ENCODE results near the gene ZRANB3. TPM values are rescaled to one million over a fixed set of nuclear protein-coding genes. Genes with fewer than 3 reads are reported as not detected.

The ZRANB3 gene
- total RNA-seq, 1 donor from 2014 or later: 7.0 TPM

DNA sequence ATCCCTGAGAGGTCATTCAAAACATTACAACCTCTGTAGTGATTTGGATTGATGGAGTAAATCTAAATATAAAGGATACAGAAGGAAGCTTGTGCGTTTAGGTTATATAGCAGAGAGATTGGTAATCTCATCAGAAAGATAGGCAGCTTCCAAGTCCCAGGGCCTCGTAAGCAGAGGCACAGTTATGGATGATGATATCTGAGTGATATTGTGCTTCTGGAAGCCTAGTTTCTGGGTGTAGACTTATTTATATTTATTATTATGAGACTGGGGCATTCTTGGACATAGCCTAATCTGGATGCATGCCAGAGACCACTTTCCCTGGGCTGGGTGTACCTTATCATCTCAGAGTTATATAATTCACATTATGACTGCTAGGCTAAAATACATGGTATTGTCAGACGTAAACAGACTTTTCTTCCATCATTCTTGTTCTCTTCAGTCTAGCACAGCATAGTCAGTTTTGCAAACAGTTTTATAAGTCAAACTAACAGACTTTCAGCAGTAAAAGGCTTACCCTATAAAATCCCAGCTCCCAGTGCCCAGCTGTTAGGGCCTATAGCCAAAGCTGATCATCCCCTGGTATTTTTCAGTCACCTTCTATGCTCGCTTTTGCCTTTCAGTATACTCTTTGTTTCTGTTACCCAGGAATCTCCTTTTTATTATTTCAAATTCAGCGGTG, 431.1 kb downstream of the ZRANB3 start:
- Mint-ChIP-seq H3K4me1 (ENCODE audit: low read depth) (peaks cover 20% of the 10 kb centered on the region), H3K27ac (ENCODE audit: unreplicated experiment) (peak overlapping the region; percentile 8), H3K4me3 (ENCODE audit: unreplicated experiment) (no peak overlapping the region), H3K27me3 (ENCODE audit: low read depth) (no peaks in the 10 kb centered on the region), H3K36me3 (ENCODE audit: low read depth) (peaks cover 4% of the 10 kb centered on the region), H3K9me3 (ENCODE audit: low read depth) (no peaks in the 10 kb centered on the region)
- DNase-seq (ENCODE audit: low spot score): no peak
- TF ChIP-seq, protein P1, sequence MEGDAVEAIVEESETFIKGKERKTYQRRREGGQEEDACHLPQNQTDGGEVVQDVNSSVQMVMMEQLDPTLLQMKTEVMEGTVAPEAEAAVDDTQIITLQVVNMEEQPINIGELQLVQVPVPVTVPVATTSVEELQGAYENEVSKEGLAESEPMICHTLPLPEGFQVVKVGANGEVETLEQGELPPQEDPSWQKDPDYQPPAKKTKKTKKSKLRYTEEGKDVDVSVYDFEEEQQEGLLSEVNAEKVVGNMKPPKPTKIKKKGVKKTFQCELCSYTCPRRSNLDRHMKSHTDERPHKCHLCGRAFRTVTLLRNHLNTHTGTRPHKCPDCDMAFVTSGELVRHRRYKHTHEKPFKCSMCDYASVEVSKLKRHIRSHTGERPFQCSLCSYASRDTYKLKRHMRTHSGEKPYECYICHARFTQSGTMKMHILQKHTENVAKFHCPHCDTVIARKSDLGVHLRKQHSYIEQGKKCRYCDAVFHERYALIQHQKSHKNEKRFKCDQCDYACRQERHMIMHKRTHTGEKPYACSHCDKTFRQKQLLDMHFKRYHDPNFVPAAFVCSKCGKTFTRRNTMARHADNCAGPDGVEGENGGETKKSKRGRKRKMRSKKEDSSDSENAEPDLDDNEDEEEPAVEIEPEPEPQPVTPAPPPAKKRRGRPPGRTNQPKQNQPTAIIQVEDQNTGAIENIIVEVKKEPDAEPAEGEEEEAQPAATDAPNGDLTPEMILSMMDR (IDR thresholded peaks at IDR 0.05): no peak

DNA sequence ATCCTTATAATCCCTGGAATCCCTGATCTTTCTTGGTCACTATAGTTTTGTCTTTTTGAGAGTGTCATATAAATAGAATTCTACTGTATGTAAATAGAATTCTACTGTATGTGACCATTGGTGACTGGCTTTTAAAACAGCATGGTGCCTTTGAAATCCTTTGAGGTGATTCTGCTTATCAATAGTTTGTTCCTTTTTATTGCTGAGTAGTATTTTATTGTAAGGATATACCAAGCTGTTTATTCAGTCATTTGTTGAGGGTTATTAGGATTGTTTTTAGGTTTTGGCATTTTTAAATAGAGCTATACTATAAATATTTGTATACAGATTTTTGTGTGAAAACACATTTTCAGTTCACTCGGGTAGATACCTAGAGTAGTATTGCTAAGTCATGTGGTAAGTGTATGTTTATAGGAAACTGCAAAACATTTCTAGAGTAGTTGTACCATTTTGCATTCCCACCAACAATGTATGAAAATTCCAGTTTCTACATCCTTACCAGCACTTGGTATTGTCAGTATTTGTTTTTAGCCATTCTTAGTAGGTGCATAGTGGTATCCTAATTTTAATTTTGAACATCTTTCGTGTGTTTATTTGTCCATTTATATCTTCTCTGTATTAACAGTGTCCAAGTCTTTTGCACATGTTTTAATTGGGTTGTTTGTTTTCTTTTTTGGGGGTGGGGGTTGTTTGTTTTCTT, 433.3 kb downstream of the ZRANB3 start:
- H3K4me1 Mint-ChIP-seq (ENCODE audit: low read depth): peaks cover 36% of the 10 kb centered on the region
- peaks cover 6% of the 10 kb centered on the region for H3K36me3 Mint-ChIP-seq (ENCODE audit: low read depth)
- H3K4me3 Mint-ChIP-seq (ENCODE audit: unreplicated experiment): no peak overlapping the region
- H3K27me3 Mint-ChIP-seq (ENCODE audit: low read depth): no peaks in the 10 kb centered on the region
- TF ChIP-seq, protein P1 (IDR thresholded peaks at IDR 0.05): no peak
- DNase-seq (ENCODE audit: low spot score): no peak
- no peaks in the 10 kb centered on the region for H3K9me3 Mint-ChIP-seq (ENCODE audit: low read depth)
- H3K27ac Mint-ChIP-seq (ENCODE audit: unreplicated experiment): peak overlapping the region; percentile 39

DNA sequence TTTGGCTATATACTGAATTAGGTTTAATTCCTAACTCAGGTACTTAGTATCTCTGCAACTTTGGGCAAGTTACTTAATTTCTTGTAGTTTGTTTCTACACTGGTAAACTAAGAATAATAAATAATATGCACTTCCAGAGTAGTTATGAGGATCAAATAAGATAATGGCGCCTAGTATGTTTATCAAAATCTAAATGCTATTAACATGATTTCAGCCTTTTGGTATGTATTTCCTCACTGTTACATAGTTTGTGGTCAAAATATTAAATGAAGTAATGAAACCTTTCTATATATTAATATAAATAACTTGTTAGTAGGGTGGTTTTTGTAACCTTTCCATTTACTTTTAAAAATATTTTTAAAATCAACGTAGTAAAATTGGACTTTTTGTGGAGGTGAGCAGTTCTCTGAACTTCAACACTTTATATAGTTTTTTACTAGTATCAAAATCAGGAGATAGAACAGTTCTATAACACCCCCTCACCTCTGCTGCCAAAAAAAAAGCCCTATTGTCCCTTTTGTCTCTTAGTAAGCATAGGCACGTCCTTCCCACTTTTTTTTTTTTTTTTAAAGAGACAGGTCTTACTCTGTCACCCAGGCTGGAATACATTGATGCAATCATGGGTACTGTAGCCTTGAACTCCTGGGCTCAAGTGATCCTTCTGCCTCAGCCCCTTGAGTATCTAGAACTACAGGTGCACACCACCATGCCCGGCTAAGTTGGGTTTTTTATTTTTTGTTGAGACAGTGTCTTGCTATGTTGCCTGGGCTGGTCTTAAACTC, 434.2 kb downstream of the ZRANB3 start:
- Mint-ChIP-seq H3K27me3 (ENCODE audit: low read depth) (no peaks in the 10 kb centered on the region), H3K4me3 (ENCODE audit: unreplicated experiment) (no peak overlapping the region), H3K4me1 (ENCODE audit: low read depth) (peaks cover 41% of the 10 kb centered on the region), H3K9me3 (ENCODE audit: low read depth) (no peaks in the 10 kb centered on the region), H3K27ac (ENCODE audit: unreplicated experiment) (peak overlapping the region; percentile 39), H3K36me3 (ENCODE audit: low read depth) (peaks cover 6% of the 10 kb centered on the region)
- TF ChIP-seq, protein P1 (IDR thresholded peaks at IDR 0.05): no peak
- no peak for DNase-seq (ENCODE audit: low spot score)

DNA sequence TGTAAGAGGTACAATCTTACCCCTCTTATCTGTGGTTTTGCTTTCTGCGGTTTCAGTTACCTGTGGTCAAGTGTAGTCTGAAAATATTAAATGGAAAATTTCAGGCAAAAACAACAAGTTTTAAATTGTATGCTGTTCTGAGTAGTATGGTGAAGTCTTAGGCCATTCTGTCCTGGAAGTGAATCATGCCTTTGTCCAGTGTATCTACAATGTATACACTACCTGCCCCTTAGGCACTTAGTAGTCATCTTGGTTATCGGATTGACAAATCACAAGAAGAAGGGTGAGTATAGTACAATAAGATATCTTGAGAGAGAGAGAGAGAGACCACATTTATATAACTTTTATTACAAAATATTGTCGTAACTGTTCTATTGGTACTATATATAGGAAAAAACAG, 435.4 kb downstream of the ZRANB3 start:
- H3K27ac Mint-ChIP-seq (ENCODE audit: unreplicated experiment): no peak overlapping the region
- no peak for DNase-seq (ENCODE audit: low spot score)
- no peaks in the 10 kb centered on the region for H3K27me3 Mint-ChIP-seq (ENCODE audit: low read depth)
- peaks cover 43% of the 10 kb centered on the region for H3K4me1 Mint-ChIP-seq (ENCODE audit: low read depth)
- TF ChIP-seq, protein P1 (IDR thresholded peaks at IDR 0.05): no peak
- peaks cover 7% of the 10 kb centered on the region for H3K36me3 Mint-ChIP-seq (ENCODE audit: low read depth)
- H3K4me3 Mint-ChIP-seq (ENCODE audit: unreplicated experiment): no peak overlapping the region
- no peaks in the 10 kb centered on the region for H3K9me3 Mint-ChIP-seq (ENCODE audit: low read depth)

DNA sequence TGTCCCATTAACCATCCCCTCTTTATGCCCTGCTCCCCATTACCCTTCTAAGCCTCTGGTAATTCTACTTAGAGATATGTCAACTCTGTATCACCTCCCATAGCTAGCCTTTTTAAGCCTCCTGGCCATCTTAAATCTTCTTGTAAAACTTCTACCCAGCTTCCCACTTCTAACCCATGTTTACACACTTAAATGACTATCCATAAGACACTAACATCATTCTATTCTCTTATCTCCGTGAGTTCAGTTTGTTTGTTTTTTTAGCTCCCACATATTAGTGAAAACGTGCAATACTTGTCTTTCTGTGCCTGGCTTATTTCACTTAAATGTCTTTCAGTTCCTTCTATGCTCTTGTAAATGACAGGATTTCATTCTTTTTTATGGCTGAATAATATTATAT, 436.5 kb downstream of the ZRANB3 start:
- DNase-seq (ENCODE audit: low spot score): no peak
- no peaks in the 10 kb centered on the region for H3K27me3 Mint-ChIP-seq (ENCODE audit: low read depth)
- TF ChIP-seq, protein P1 (IDR thresholded peaks at IDR 0.05): no peak
- H3K9me3 Mint-ChIP-seq (ENCODE audit: low read depth): peaks cover 3% of the 10 kb centered on the region
- no peak overlapping the region for H3K4me3 Mint-ChIP-seq (ENCODE audit: unreplicated experiment)
- H3K36me3 Mint-ChIP-seq (ENCODE audit: low read depth): peaks cover 9% of the 10 kb centered on the region
- H3K27ac Mint-ChIP-seq (ENCODE audit: unreplicated experiment): no peak overlapping the region
- peaks cover 38% of the 10 kb centered on the region for H3K4me1 Mint-ChIP-seq (ENCODE audit: low read depth)

Measured in chondrocyte (in vitro differentiated cells).